Kidney (tissue), 14 donors: ENCODE data around the gene CTNND2. TPM values are rescaled to one million over a fixed set of nuclear protein-coding genes. Genes with fewer than 3 reads are reported as not detected.

Experiments
- DNase-seq, 5 donors: peaks; one replicate each; pipeline ENCODE4 v3.0.0-alpha.2; 2013 to 2020
- FAIRE-seq: peaks from 2 replicates; lab custom pipeline; 2012; peaks lifted over from hg19 to GRCh38; lab: Jason Lieb, UNC
- H3K27ac ChIP-seq, 2 donors: one replicate each; pipeline ENCODE4 v1.7.0; 2013; ENCODE audit warnings: low read depth in 2 of 2, low read length in 2 of 2, inconsistent platforms in 1 of 2
- H3K27me3 ChIP-seq: one replicate; pipeline ENCODE4 v1.7.1; 2013; ENCODE audit warnings: low read length, inconsistent platforms; ENCODE audit not compliant: control insufficient read depth, insufficient read depth
- H3K36me3 ChIP-seq, 3 donors: one replicate each; pipeline versions ENCODE4 v1.7.0 to v1.7.1; 2013; ENCODE audit warnings: low read length in 3 of 3, control low read depth in 1 of 3, inconsistent platforms in 1 of 3; ENCODE audit not compliant: insufficient read depth in 3 of 3, control insufficient read depth in 2 of 3
- H3K4me1 ChIP-seq, 3 donors: one replicate each; pipeline versions ENCODE4 v1.7.0 to v1.7.1; 2013; ENCODE audit warnings: low read length in 3 of 3, inconsistent platforms in 1 of 3, low read depth in 1 of 3; ENCODE audit not compliant: control insufficient read depth in 2 of 3, insufficient read depth in 2 of 3
- H3K4me3 ChIP-seq, 3 donors: one replicate each; pipeline versions ENCODE4 v1.7.0 to v1.8.1; 2013; ENCODE audit warnings: low read length in 3 of 3, control low read depth in 1 of 3, inconsistent platforms in 1 of 3
- H3K9ac ChIP-seq, 3 donors: one replicate each; pipeline versions ENCODE4 v1.7.0 to v1.7.1; 2013; ENCODE audit warnings: low read length in 3 of 3, control low read depth in 1 of 3, inconsistent platforms in 1 of 3
- H3K9me3 ChIP-seq, 3 donors: one replicate each; pipeline versions ENCODE4 v1.7.0 to v1.7.1; 2013; ENCODE audit warnings: low read length in 3 of 3, control low read depth in 1 of 3, inconsistent platforms in 1 of 3; ENCODE audit not compliant: control insufficient read depth in 2 of 3, insufficient read depth in 1 of 3
- intact Hi-C: fragments of 100-400 bp; cut with DNase I; formaldehyde crosslinking; loops from one replicate; pipeline ENCODE4 v1.11.1; 2022
- polyA plus RNA-seq: library from polyadenylated mRNA; stranded (reverse); fragments of 350-450 nt; fragmentation: Illumina TruSeq; extraction: RNeasy Lipid Tissue Mini Kit (QIAGEN cat#74804); gene quantifications from one replicate; pipeline ENCODE4 v1.2.3, GENCODE V29; 2014; ENCODE audit warnings: low read depth, low replicate concordance; ENCODE audit not compliant: insufficient read depth
- total RNA-seq: library from RNA; stranded (reverse); fragmentation: NEBNext Ultra II Directional; extraction: Animal tissue kit (Norgen Biotek cat#: 25700); gene quantifications from one replicate; pipeline ENCODE4 v1.2.1, GENCODE V29; 2021
- TF ChIP-seq, protein P1 (sequence below): IDR thresholded peaks from 3 replicates; pipeline ENCODE4 v1.5.1; 2012; ENCODE audit warnings: mild to moderate bottlenecking, moderate library complexity, borderline replicate concordance; ENCODE audit not compliant: insufficient read depth; ENCODE audit errors: extremely low read depth
- donor health status: control.
- donor health status: control.
- donor health status: control.
- donor health status: control.
- donor health status: control.
- donor health status: DM: yes; HTN: yes; CAD: no.
- donor health status: Normal renal cell carcinoma (clear cell type).

The CTNND2 gene
- total and polyA plus RNA-seq, 2 donors from 2014 or later = 0.15 to 0.79 TPM

DNA sequence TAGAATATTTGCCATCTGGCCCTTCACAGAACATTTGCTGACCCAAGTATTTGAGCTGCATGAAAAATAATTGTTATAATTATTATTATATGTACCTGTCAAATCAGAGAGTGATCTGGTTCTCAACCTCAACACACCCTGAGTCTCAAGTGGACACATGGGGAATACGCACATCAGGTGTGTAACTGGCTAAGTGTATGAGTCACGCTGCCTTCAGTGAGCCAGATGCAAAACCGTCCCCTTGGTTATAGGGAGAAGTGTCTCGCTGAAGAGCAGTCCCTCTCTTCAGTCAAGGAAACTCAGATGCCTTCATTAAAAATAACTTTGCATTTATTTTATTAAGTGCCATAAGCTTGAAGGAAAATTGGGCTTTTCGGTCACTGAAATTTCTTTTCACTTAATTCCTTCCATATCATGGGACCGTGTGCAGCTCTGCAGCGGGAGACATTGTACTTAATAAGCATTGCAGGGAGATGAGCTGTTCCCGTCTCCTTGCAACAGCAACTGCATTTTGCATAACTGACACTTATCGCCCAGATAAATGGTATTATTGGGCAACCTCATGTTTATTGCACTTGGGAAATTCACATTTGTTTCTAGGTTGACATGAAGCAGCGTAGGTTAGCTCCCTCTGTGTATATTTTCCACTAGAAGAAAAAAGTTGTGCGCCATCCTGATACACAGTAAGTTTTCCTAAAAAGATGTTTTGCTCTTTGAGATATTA lies 630.9 kb downstream of the CTNND2 start:
- TF ChIP-seq, protein P1, sequence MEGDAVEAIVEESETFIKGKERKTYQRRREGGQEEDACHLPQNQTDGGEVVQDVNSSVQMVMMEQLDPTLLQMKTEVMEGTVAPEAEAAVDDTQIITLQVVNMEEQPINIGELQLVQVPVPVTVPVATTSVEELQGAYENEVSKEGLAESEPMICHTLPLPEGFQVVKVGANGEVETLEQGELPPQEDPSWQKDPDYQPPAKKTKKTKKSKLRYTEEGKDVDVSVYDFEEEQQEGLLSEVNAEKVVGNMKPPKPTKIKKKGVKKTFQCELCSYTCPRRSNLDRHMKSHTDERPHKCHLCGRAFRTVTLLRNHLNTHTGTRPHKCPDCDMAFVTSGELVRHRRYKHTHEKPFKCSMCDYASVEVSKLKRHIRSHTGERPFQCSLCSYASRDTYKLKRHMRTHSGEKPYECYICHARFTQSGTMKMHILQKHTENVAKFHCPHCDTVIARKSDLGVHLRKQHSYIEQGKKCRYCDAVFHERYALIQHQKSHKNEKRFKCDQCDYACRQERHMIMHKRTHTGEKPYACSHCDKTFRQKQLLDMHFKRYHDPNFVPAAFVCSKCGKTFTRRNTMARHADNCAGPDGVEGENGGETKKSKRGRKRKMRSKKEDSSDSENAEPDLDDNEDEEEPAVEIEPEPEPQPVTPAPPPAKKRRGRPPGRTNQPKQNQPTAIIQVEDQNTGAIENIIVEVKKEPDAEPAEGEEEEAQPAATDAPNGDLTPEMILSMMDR = no peak
- no peaks in the 10 kb centered on the region for H3K4me1 ChIP-seq
- intact Hi-C loops = no loop called here
- H3K27me3 ChIP-seq = no peaks in the 10 kb centered on the region
- FAIRE-seq (no peak), DNase-seq (no peak)
- no peaks in the 10 kb centered on the region for H3K36me3 ChIP-seq
- no peak overlapping the region for H3K4me3 ChIP-seq
- H3K9ac ChIP-seq = no peak overlapping the region
- no peaks in the 10 kb centered on the region for H3K9me3 ChIP-seq
- H3K27ac ChIP-seq = no peak overlapping the region

DNA sequence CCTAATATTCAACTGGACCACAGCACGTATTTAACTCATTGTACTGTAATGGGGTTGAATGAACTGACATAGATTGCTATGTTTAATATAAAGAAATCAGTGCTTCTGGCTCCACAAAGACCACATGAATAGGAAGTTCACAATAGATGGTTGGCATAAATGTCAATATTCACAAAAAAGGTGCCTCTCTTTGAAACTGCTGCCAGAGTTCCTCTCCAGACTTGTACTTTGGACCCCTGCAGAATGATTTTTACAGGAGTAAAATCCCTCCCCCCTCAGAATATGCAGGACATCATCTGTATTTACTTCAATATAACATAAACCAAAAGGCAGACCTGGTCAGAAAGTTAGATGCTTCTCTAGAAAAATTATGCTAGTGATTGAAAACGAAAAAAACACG lies 634.7 kb downstream of the CTNND2 start:
- Histone ChIP-seq H3K4me1 (no peaks in the 10 kb centered on the region), H3K9ac (no peak overlapping the region), H3K36me3 (no peaks in the 10 kb centered on the region), H3K27ac (no peak overlapping the region), H3K27me3 (no peaks in the 10 kb centered on the region), H3K4me3 (no peak overlapping the region), H3K9me3 (no peaks in the 10 kb centered on the region)
- TF ChIP-seq, protein P1 = no peak
- intact Hi-C loops = loop anchor here (10.0 kb wide), 1 partner anchor 215 kb away; no protein-coding TSS in a partner anchor
- DNase-seq (no peak), FAIRE-seq (no peak)

DNA sequence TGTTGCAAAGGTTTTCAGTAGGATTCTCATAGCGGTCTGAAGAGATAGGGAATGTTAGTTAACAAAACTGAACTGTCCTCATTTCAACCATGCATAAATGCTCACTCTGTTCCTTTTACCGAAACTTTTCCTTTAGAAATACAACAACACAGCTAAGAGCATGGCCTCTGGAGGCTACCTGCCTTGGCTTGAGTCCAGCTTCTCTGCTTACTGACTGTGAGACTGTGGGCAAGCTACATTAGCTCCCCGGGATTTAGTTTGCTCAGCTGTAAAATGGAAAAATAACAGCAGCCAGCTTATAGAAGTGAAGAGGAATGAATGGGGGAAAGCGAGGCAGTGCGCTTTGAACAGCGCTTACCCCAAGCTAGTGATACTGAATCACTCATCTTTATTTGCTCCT lies 635.4 kb downstream of the CTNND2 start:
- DNase-seq = no peak
- Histone ChIP-seq H3K27ac (no peak overlapping the region), H3K9me3 (no peaks in the 10 kb centered on the region), H3K36me3 (no peaks in the 10 kb centered on the region), H3K9ac (no peak overlapping the region), H3K27me3 (no peaks in the 10 kb centered on the region), H3K4me1 (no peaks in the 10 kb centered on the region), H3K4me3 (no peak overlapping the region)
- TF ChIP-seq, protein P1 = no peak
- intact Hi-C loops = loop anchor here (10.0 kb wide), 1 partner anchor 216 kb away; no protein-coding TSS in a partner anchor
- no peak for FAIRE-seq

DNA sequence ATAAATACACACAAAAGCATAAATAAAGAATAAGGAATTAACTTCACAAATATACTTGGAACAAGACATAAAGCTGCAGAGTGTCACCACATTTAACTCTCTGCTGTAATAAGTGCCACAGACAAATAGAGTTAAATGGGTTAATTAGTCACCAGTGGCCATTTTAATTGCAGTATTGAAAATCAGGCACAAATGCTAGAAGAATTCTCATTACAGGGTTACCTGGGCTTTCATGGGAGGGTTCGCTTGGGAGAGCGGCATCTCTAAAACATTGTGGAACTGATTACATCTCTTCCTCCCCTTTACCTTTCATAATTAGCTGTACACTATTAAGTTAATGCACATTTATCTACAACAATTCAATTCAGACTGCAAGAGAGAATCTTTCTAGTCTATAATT lies 637.9 kb downstream of the CTNND2 start:
- H3K27ac ChIP-seq = no peak overlapping the region
- TF ChIP-seq, protein P1 = no peak
- no peak overlapping the region for H3K4me3 ChIP-seq
- H3K9me3 ChIP-seq = no peaks in the 10 kb centered on the region
- no peaks in the 10 kb centered on the region for H3K4me1 ChIP-seq
- no peak overlapping the region for H3K9ac ChIP-seq
- intact Hi-C loops = loop anchor here (10.0 kb wide), 1 partner anchor 218 kb away; no protein-coding TSS in a partner anchor
- DNase-seq (no peak), FAIRE-seq (no peak)
- H3K36me3 ChIP-seq = no peaks in the 10 kb centered on the region
- H3K27me3 ChIP-seq = no peaks in the 10 kb centered on the region
